GM19193 (cell line): ENCODE measurements around the gene TCP11L2.

ENCODE experiments used
- POLR2A ChIP-seq: IDR thresholded peaks from 4 replicates; pipeline ENCODE4 v1.6.1; 2011; ENCODE audit not compliant: insufficient read depth, insufficient read length; ENCODE audit errors: extremely low read depth

TCP11L2 gene

GRCh38 chr12:106317406-106318082 lies 15.0 kb downstream of the TCP11L2 start:
- no peak for TF ChIP-seq POLR2A

DNA sequence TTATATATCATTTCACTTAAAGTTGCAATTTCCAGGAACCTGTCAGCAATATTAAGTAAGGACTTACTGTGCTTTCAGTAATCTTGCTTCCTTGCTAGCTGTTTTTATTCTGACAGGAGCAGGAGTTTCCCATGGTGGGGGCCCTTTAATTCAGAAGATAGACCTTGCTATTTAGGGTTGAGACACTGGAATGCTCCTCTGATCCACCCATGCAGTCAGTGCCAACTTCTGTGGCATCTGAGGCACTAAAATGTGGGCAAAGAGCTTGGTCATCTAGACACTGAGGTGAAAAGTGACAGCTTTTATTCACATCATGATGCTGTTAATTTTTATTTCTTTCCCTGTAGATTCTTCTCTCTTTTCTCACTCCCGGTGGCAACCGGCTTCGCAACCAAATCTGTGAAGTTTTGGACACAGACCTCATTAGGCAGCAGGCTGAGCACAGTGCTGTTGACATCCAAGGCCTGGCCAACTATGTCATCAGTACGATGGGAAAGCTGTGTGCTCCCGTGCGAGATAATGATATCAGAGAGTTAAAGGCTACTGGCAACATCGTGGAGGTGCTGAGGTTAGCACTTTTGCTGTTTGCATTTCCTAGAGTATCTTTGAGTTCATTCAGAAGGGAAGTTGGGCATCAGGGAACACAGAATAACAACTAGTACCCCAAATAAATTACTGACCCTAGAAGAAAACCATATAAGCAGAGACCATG lies 18.8 kb downstream of the TCP11L2 start:
- no peak for TF ChIP-seq POLR2A

DNA sequence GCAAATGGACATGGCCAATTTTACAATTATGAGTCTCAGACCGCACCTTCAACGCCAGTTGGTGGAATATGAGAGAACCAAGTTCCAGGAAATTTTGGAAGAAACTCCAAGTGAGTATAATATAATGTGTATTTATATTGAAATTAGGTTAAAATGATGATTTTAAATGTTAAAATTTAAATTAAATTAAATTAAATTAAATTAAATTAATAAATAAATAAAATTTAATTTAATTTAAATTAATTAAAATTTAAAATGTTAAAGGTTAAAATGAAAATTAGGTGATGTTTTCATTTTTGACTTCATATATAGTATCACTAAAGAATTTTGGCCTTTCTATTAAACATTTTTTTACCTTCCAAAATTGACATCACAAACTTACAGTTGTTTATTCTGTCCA lies 21.0 kb downstream of the TCP11L2 start:
- TF ChIP-seq POLR2A, result no peak

GRCh38 chr12:106327309-106327869 lies 24.9 kb downstream of the TCP11L2 start:
- TF ChIP-seq POLR2A, result no peak

DNA sequence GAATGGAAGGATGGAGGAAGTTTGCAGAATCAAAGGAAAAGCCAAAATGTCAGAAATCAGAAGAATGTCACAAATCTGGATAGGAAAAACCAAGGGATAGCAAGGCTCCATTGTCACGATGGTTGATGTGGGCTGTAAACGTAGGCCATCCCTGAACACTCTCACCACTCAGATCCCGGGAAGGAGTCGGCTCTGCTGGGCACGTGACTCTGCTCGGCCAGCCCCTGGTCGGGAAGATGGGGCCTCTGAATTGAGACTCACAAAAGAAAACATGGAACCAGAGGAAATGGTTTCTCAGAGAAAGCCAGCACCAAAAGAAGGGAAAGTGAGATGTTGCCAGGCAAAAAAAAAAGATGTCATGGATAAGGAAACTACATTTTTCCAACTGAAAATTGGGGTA lies 26.2 kb downstream of the TCP11L2 start:
- no peak for TF ChIP-seq POLR2A

- no peak for TF ChIP-seq POLR2A
Measured at GRCh38 chr12:106329231-106329982, 26.9 kb downstream of the TCP11L2 start.

DNA sequence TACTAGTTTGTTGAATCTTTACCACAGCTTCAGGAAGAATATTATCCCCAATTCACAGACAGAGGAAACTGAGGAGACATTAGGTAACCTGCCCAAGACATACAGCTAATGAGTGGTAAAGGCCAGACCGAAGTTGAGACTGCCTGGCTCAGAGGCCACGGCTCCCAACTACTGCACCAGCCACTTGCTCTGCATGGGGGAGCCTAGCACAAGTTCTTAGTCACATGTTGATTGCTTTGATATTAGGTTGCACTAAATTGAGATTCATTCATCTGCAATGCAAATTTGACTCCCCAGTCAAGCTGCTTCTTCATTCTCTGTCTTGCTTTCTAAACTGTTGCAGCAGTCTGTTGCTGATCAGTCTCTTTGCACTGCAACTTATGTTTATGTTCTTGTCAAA lies 29.1 kb downstream of the TCP11L2 start:
- TF ChIP-seq POLR2A, result no peak

GRCh38 chr12:106332536-106332935 lies 30.0 kb downstream of the TCP11L2 start:
- no peak for TF ChIP-seq POLR2A

DNA sequence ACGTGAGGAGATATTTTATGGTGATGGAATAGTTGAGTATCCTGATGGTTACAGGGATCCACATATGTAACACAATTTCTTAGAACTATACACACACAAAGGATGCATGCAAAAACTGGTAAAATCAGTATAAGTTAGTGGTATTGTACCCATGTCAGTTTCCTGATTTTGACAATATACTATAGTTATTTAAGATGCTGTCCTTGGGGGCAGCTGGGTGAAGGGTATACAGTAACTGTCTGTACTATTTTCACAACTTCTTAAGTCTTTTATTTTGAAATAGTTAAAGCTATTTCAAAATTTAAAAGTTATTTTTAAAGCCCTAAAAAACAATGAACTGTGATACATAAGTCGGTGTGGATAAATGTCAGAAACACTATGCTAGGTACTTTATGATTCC lies 30.5 kb downstream of the TCP11L2 start:
- TF ChIP-seq POLR2A, result no peak

- TF ChIP-seq POLR2A, result no peak
Measured at GRCh38 chr12:106333756-106334155, 31.2 kb downstream of the TCP11L2 start.

DNA sequence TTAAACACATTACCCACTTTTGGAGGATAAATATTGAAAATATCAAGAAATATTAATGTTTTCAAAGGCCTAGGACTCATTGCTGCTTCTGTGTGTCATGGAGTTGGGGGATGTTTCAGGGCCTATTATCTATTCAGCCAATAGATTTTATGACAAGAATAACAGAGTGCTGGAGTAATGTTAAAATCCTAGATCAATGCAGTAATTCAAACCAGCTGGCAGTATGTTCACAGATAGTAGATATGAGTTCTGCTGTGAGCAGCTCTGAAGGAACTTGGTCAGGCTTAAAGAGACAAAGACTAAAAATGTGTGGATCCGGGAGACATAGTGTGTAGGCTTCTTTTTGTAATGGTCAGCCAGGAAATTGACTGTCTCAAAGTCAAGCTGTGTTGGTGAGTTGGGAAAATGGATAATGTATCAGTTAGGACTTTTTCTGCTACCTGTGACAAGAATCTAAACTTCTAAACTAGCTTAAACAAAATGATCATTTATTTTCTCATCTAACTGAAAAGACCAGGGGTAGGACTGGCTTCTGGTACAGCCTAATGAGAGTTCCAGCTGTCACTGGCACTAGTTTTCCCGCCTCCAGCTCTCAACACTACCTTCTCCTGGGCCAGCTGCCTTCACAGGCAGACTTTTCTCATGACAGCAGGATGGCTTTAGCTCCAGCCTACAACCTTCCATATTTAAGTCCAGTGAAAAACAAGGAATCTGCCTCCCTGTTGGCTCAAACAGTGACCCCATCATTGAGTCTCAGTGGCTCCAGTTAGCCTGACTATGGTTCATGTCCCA lies 38.7 kb downstream of the TCP11L2 start:
- no peak for TF ChIP-seq POLR2A

GRCh38 chr12:106342397-106343213 lies 40.1 kb downstream of the TCP11L2 start:
- TF ChIP-seq POLR2A, result no peak

DNA sequence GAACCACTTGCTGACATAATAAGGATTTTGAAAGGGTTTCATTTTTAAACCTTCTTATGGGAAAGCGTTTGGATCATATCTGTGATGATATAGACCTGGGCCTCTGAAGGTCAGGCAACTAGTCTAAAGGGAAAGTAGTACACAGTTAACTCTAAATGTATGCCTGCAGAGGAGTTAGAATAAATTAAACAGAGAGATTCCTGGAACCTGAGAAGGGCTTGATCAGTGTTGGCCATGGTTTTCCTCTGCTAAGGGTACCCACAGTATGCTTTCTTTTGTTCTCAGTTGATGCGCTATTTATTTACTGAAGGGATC lies 40.6 kb downstream of the TCP11L2 start:
- no peak for TF ChIP-seq POLR2A

DNA sequence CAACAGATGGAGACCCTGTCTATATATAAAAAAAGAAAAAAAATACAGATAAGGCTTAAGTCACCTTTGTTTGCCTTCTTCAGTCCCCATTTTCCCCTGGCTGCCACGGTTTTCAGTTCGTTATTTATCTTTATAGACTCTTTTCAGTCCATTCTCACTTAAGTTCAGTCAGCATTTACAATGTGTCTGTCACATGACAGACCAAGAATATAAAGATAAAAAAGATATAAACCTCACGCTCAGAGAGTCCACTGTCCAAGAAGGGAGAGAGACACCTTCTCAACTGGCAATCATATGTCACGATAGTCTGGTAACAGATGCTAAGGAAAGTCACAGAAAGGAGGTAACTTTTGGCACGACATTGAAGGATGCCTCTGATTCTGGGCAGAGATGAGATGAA lies 41.6 kb downstream of the TCP11L2 start:
- TF ChIP-seq POLR2A, result no peak
